HepG2 (cell line): Measurements from ENCODE around the gene SGSH. TPM values are rescaled to one million over a fixed set of nuclear protein-coding genes. Genes with fewer than 3 reads are reported as not detected.

ENCODE experiments used
- ATAC-seq: fragments of 200-7000 bp; cut with Tn5 transposase; 3 replicates; pipeline ENCODE4 v1.9.1; 2020; ENCODE audit warnings: mild to moderate bottlenecking, moderate library complexity
- BruUV-seq: library from RNA; stranded (reverse); fragments of 400-500 nt; replicated peaks from 2 replicates; lab custom pipeline; 2021; lab: Mats Ljungman, UMichigan
- CTCF ChIA-PET: fragments of 300-600 bp; formaldehyde crosslinking; extraction: SDS; loops from one replicate; lab custom pipeline; 2021; ENCODE audit warnings: low total read pairs, inconsistent platforms, low intra/inter-chr PET ratio; lab: Yijun Ruan, JAX
- POLR2A ChIA-PET: fragments of 350-600 bp; sonication (Branson Sonifier 250); formaldehyde crosslinking; loops from one replicate; lab custom pipeline; 2020; ENCODE audit warnings: antibody characterized with exemption, inconsistent platforms; lab: Yijun Ruan, JAX
- DNase-seq: peaks from one replicate; pipeline ENCODE4 v3.0.0-alpha.2; 2015; ENCODE audit warnings: low spot score
- FAIRE-seq: peaks from 3 replicates; lab custom pipeline; 2011; peaks lifted over from hg19 to GRCh38; lab: Jason Lieb, UNC
- H2AFZ ChIP-seq: one replicate; pipeline ENCODE4 v1.6.1; 2011; ENCODE audit warnings: low read length, inconsistent platforms
- H3K27ac ChIP-seq: fragments of 300-600 bp; 3 replicates; pipeline ENCODE4 v1.8.0; 2011; ENCODE audit warnings: mixed run types, mild to moderate bottlenecking, mixed read lengths, low read length, inconsistent platforms; ENCODE audit not compliant: insufficient read depth; ENCODE audit errors: extremely low read length
- H3K27me3 ChIP-seq, 2 experiments: fragments of 200-600 bp in 1 of 2; 2 replicates in 1 of 2; 3 replicates in 1 of 2; pipeline versions ENCODE4 v1.6.0 to v1.8.0; 2011; ENCODE audit warnings: low read length in 2 of 2, mild to moderate bottlenecking in 2 of 2, moderate library complexity in 2 of 2, inconsistent platforms in 1 of 2; ENCODE audit not compliant: insufficient read depth in 2 of 2, control insufficient read depth in 1 of 2
- H3K36me3 ChIP-seq, 2 experiments: fragments of 200-600 bp in 1 of 2; replicated peaks in 1 of 2; 2 replicates in 1 of 2; 3 replicates in 1 of 2; pipeline versions ENCODE4 v1.5.1 to v1.8.0; 2011; ENCODE audit warnings: low read length in 2 of 2, inconsistent platforms in 1 of 2; ENCODE audit not compliant: insufficient read depth in 2 of 2, control insufficient read depth in 1 of 2
- H3K4me1 ChIP-seq: 2 replicates; pipeline ENCODE4 v1.5.1; 2012; ENCODE audit warnings: low read length, inconsistent platforms; ENCODE audit not compliant: insufficient read depth
- H3K4me2 ChIP-seq: 2 replicates; pipeline ENCODE4 v1.6.0; 2011; ENCODE audit warnings: low read depth, low read length, inconsistent platforms
- H3K4me3 ChIP-seq, 3 experiments: fragments of 200-600 bp in 1 of 3; sonication (generic), shearing (Covaris generic) in 1 of 3; replicated peaks in 1 of 3; 2 replicates each; pipeline ENCODE4 v1.5.1; 2011 to 2016; ENCODE audit warnings: low read length in 3 of 3, inconsistent platforms in 2 of 3, low read depth in 2 of 3, mild to moderate bottlenecking in 2 of 3, control low read depth in 1 of 3, mixed read lengths in 1 of 3; ENCODE audit not compliant: insufficient read depth in 1 of 3
- H3K79me2 ChIP-seq: one replicate; pipeline ENCODE4 v1.6.1; 2011; ENCODE audit warnings: low read length, inconsistent platforms; ENCODE audit not compliant: insufficient read depth
- H3K9ac ChIP-seq: 2 replicates; pipeline ENCODE4 v1.6.0; 2011; ENCODE audit warnings: mild to moderate bottlenecking, low read depth, low read length, inconsistent platforms; ENCODE audit not compliant: insufficient read depth
- H3K9me3 ChIP-seq: 2 replicates; pipeline ENCODE4 v1.5.1; 2012; ENCODE audit warnings: mild to moderate bottlenecking, low read length
- H4K20me1 ChIP-seq: 2 replicates; pipeline ENCODE4 v1.6.0; 2011; ENCODE audit warnings: inconsistent platforms, mild to moderate bottlenecking, low read length, moderate library complexity; ENCODE audit not compliant: insufficient read depth
- FOXO4 ChIP-seq: sonication (generic); formaldehyde crosslinking; conservative IDR thresholded peaks from 2 replicates; pipeline ENCODE4 v1.8.1; 2023; ENCODE audit warnings: missing genetic modification reagents
- MTF1 ChIP-seq: sonication (generic); formaldehyde crosslinking; IDR thresholded peaks from 2 replicates; pipeline ENCODE4 v1.5.0; 2020; ENCODE audit warnings: missing genetic modification reagents
- ZFP1 ChIP-seq: IDR thresholded peaks from 2 replicates; pipeline ENCODE4 v1.6.1; 2016
- ZNF274 ChIP-seq: sonication (generic); formaldehyde crosslinking; IDR thresholded peaks from 2 replicates; pipeline ENCODE4 v1.5.1; 2020; ENCODE audit warnings: mild to moderate bottlenecking, missing genetic modification reagents
- WGBS: methylation state at CpG from one replicate; pipeline ENCODE4 v1.1.6; 2017; ENCODE audit warnings: low lambda C conversion rate; 5-methylcytosine and 5-hydroxymethylcytosine counted together
- in situ Hi-C: cut with HindIII; loops from 2 replicates; pipeline ENCODE4 v1.10.0; 2017; ENCODE audit warnings: low pct_unique_long_range_greater_than_20kb; ENCODE audit not compliant: extremely low pct_ligation_motif_present
- intact Hi-C: fragments of 100-400 bp; cut with micrococcal nuclease; formaldehyde crosslinking; loops from one replicate; pipeline ENCODE4 v1.10.0; 2022; ENCODE audit not compliant: unreplicated experiment
- polyA plus RNA-seq, 8 experiments: library from polyadenylated mRNA; depleted of rRNA in 3 of 8; stranded (reverse) in 7 of 8; unstranded in 1 of 8; fragments of >200 nt; fragmentation: Illumina TruSeq in 4 of 8; extraction: Trizol in 4 of 8; gene quantifications; 2 replicates each; pipeline versions ENCODE4 v1.2.1 to v1.2.3, GENCODE V29; 2011 to 2016; ENCODE audit warnings: low read depth in 4 of 8, missing spikeins in 1 of 8, mixed read lengths in 1 of 8; ENCODE audit not compliant: insufficient read depth in 1 of 8
- total RNA-seq, 5 experiments: library from RNA; depleted of rRNA; stranded (reverse); fragments of >200 nt; fragmentation: Illumina TruSeq; extraction: Trizol; gene quantifications; 2 replicates each; pipeline ENCODE4 v1.2.3, GENCODE V29; 2016; ENCODE audit warnings: low read depth in 1 of 5
- TF ChIP-seq, protein P1 (sequence below): sonication (generic); formaldehyde crosslinking; IDR thresholded peaks from 2 replicates; pipeline ENCODE4 v1.4.0; 2020; ENCODE audit warnings: low read depth, mild to moderate bottlenecking, missing genetic modification reagents

The SGSH gene
- total and polyA plus RNA-seq, 2 of the 13 experiments (the other 11 are each of a cell fraction or from before 2014, with no cell fraction given), result 12.2 to 17.6 TPM

GRCh38 chr17:80196652-80197051 lies 23.5 kb downstream of the SGSH start:
- TF ChIP-seq MTF1 (no peak), ZFP1 (CRISPR knock-in tag) (no peak), FOXO4 (CRISPR knock-in tag) (0 out of 2 replicates have a peak, but pooled peaks have one; percentile 8), ZNF274 (CRISPR knock-in tag) (0 out of 2 replicates have a peak, but pooled peaks have one; percentile 49)
- TF ChIP-seq, protein P1, sequence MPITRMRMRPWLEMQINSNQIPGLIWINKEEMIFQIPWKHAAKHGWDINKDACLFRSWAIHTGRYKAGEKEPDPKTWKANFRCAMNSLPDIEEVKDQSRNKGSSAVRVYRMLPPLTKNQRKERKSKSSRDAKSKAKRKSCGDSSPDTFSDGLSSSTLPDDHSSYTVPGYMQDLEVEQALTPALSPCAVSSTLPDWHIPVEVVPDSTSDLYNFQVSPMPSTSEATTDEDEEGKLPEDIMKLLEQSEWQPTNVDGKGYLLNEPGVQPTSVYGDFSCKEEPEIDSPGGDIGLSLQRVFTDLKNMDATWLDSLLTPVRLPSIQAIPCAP (CRISPR knock-in tag), result no peak
- Histone ChIP-seq H3K27ac (no peak overlapping the region), H3K9me3 (no peaks in the 10 kb centered on the region), H3K4me1 (peaks cover 44% of the 10 kb centered on the region), H3K36me3 (no peaks in the 10 kb centered on the region), H3K27me3 (peaks cover 16 to 56% of the 10 kb centered on the region in 2 experiments), H3K4me2 (no peak overlapping the region), H3K79me2 (no peaks in the 10 kb centered on the region), H3K4me3 (no peak overlapping the region), H4K20me1 (no peaks in the 10 kb centered on the region; the same call in 1 of the 2 replicates), H3K9ac (no peak overlapping the region), H2AFZ (no peak overlapping the region)
- BruUV-seq, result no TSS peak
- FAIRE-seq (no peak), ATAC-seq (no peak), DNase-seq (no peak)
- in situ Hi-C loops, result no loop called here
- ChIA-PET POLR2A (interaction anchor here (0.6 kb wide), 1 partner anchor 23 kb away, joined by 4 read pairs; the partner anchor contains the start of gene SGSH), CTCF (interaction anchor here (1.6 to 2.0 kb wide), 2 partner anchors 97 to 167 kb away, joined by 7 to 10 read pairs; no protein-coding TSS in a partner anchor)
- WGBS, result 80% methylated on average over 7 of the region's 7 CpGs
- intact Hi-C loops, result loop anchor here (5.0 kb wide), 1 partner anchor 49 kb away; the partner anchor contains the start of gene EIF4A3
